H1 (cell line): Measurements from ENCODE around the gene SLC12A7.

Source experiments
- CBX5 ChIP-seq: fragments of 300-800, 300-1000 bp; sonication (generic); IDR thresholded peaks from 2 replicates; pipeline ENCODE4 v1.7.1; 2016; ENCODE audit warnings: antibody characterized with exemption, low read length, low read depth
- CEBPB ChIP-seq: IDR thresholded peaks from 2 replicates; pipeline ENCODE4 v1.6.1; 2012; ENCODE audit warnings: low read depth, low read length
- EZH2 ChIP-seq: fragments of 200-600 bp; sonication (generic); IDR thresholded peaks from 2 replicates; pipeline ENCODE4 v1.7.1; 2012; ENCODE audit warnings: low read depth, mild to moderate bottlenecking, moderate library complexity, low read length, inconsistent platforms; ENCODE audit not compliant: severe bottlenecking
- GABPA ChIP-seq: IDR thresholded peaks from 2 replicates; pipeline ENCODE4 v1.6.1; 2011; ENCODE audit warnings: mild to moderate bottlenecking, low read length, moderate library complexity, borderline replicate concordance; ENCODE audit not compliant: insufficient read depth
- KDM4A ChIP-seq: IDR thresholded peaks from one replicate; pipeline ENCODE4 v1.7.1; 2012; ENCODE audit warnings: low read depth, mild to moderate bottlenecking, moderate library complexity, low read length, inconsistent platforms; ENCODE audit not compliant: severe bottlenecking
- POLR2A ChIP-seq, 2 experiments: IDR thresholded peaks; 1 replicate in 1 of 2; 2 replicates in 1 of 2; pipeline ENCODE4 v1.6.1; 2011; ENCODE audit warnings: low read depth in 2 of 2, low read length in 2 of 2, mild to moderate bottlenecking in 2 of 2; ENCODE audit errors: control extremely low read depth in 1 of 2
- RBBP5 ChIP-seq: IDR thresholded peaks from 2 replicates; pipeline ENCODE4 v1.7.1; 2012; ENCODE audit warnings: low read depth, mild to moderate bottlenecking, inconsistent platforms, low read length, moderate library complexity, borderline replicate concordance
- RFX5 ChIP-seq: IDR thresholded peaks from 2 replicates; pipeline ENCODE4 v1.6.1; 2011; ENCODE audit warnings: low read depth, low read length, improper control_type of control experiment, borderline replicate concordance
- TAF1 ChIP-seq: IDR thresholded peaks from 2 replicates; pipeline ENCODE4 v1.6.1; 2011; ENCODE audit warnings: mild to moderate bottlenecking, low read depth, low read length
- TCF12 ChIP-seq: IDR thresholded peaks from 2 replicates; pipeline ENCODE4 v1.6.1; 2011; ENCODE audit warnings: low read depth, mild to moderate bottlenecking, low read length
- TF ChIP-seq, protein P1 (sequence below), 3 experiments: IDR thresholded peaks; 1 replicate in 2 of 3; 2 replicates in 1 of 3; pipeline versions ENCODE4 v1.5.1 to v1.6.1; 2011; ENCODE audit warnings: low read length in 3 of 3, mild to moderate bottlenecking in 3 of 3, inconsistent platforms in 2 of 3, low read depth in 1 of 3, moderate library complexity in 1 of 3; ENCODE audit not compliant: insufficient read depth in 1 of 3; ENCODE audit errors: control extremely low read depth in 1 of 3
- TF ChIP-seq, protein P2 (sequence below): IDR thresholded peaks from 2 replicates; pipeline ENCODE4 v1.6.1; 2012; ENCODE audit warnings: low read length, inconsistent platforms
- TF ChIP-seq, protein P3 (sequence below): IDR thresholded peaks from 2 replicates; pipeline ENCODE4 v1.6.1; 2011; ENCODE audit warnings: low read length, improper control_type of control experiment

DNA sequence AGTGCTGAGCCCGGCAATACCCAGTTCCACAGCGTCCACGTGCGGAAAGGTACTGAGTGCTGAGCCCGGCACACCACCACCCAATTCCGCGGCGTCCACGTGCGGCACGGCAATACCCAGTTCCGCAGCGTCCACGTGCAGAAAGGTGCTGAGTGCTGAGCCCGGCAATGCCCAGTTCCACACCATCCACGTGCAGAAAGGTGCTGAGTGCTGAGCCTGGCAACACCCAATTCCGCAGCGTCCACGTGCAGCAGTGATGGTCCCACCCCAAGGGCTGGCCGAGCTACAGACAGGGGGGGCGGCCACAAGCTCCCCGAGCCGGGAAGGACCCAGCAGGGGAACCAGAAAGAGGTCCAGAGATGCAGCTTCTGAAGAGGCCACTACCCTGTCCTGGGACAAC, 20.2 kb downstream of the SLC12A7 start:
- TF ChIP-seq, protein P1, sequence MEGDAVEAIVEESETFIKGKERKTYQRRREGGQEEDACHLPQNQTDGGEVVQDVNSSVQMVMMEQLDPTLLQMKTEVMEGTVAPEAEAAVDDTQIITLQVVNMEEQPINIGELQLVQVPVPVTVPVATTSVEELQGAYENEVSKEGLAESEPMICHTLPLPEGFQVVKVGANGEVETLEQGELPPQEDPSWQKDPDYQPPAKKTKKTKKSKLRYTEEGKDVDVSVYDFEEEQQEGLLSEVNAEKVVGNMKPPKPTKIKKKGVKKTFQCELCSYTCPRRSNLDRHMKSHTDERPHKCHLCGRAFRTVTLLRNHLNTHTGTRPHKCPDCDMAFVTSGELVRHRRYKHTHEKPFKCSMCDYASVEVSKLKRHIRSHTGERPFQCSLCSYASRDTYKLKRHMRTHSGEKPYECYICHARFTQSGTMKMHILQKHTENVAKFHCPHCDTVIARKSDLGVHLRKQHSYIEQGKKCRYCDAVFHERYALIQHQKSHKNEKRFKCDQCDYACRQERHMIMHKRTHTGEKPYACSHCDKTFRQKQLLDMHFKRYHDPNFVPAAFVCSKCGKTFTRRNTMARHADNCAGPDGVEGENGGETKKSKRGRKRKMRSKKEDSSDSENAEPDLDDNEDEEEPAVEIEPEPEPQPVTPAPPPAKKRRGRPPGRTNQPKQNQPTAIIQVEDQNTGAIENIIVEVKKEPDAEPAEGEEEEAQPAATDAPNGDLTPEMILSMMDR (IDR thresholded peaks at IDR 0.05; ENCODE audit: control extremely low read depth in 1 of 3, insufficient read depth in 1 of 3, low read depth in 1 of 3, low read length in 3 of 3): no peak
- TF ChIP-seq POLR2A (IDR thresholded peaks at IDR 0.05; ENCODE audit: control extremely low read depth in 1 of 2, low read depth in 2 of 2, low read length in 2 of 2) (no peak), EZH2 (no peak), CEBPB (no peak), TAF1 (no peak), RFX5 (no peak), TCF12 (no peak), RBBP5 (no peak), CBX5 (no peak), GABPA (no peak), KDM4A (no peak)
- TF ChIP-seq, protein P2, sequence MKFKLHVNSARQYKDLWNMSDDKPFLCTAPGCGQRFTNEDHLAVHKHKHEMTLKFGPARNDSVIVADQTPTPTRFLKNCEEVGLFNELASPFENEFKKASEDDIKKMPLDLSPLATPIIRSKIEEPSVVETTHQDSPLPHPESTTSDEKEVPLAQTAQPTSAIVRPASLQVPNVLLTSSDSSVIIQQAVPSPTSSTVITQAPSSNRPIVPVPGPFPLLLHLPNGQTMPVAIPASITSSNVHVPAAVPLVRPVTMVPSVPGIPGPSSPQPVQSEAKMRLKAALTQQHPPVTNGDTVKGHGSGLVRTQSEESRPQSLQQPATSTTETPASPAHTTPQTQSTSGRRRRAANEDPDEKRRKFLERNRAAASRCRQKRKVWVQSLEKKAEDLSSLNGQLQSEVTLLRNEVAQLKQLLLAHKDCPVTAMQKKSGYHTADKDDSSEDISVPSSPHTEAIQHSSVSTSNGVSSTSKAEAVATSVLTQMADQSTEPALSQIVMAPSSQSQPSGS: no peak
- TF ChIP-seq, protein P3, sequence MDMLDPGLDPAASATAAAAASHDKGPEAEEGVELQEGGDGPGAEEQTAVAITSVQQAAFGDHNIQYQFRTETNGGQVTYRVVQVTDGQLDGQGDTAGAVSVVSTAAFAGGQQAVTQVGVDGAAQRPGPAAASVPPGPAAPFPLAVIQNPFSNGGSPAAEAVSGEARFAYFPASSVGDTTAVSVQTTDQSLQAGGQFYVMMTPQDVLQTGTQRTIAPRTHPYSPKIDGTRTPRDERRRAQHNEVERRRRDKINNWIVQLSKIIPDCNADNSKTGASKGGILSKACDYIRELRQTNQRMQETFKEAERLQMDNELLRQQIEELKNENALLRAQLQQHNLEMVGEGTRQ: no peak
